ENCODE results near the gene RUFY4.
"Not testable (repeated sequence)": the region's sequence is repeated elsewhere in the genome, so short reads cannot be mapped to it uniquely, and the experiment has no call there.

RUFY4 gene

DNA sequence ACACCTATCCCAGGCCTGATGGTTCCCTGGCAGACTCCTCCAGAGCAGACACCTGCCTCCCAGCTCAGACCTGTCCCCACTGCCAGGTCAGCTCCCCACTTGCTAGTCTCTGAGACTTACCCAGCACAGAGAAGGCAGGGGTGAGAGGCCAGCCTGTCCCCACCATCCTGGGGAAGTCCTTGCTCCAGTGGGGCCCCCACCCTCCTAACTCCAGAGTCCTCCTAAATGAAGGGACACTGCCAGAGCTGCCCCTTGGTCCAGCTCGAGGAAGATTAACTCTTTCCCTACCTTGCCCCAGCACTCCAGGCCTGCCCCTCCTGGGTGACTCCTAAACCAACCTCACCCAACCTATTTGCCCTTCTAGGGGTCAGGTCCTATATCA lies 35.9 kb upstream of the RUFY4 start:
- peaks cover 5% of the 10 kb centered on the region for H3K27me3 ChIP-seq (replicated peaks; ENCODE audit: control insufficient read depth, insufficient read depth, low read length)
- no peak for DNase-seq (ENCODE audit: extremely low read depth, insufficient read length)
- no peak overlapping the region for H3K4me3 ChIP-seq (replicated peaks; ENCODE audit: low read depth, low read length)
- H3K36me3 ChIP-seq (ENCODE audit: control insufficient read depth, insufficient read depth, low read length) = no peaks in the 10 kb centered on the region
- TF ChIP-seq, protein P1, sequence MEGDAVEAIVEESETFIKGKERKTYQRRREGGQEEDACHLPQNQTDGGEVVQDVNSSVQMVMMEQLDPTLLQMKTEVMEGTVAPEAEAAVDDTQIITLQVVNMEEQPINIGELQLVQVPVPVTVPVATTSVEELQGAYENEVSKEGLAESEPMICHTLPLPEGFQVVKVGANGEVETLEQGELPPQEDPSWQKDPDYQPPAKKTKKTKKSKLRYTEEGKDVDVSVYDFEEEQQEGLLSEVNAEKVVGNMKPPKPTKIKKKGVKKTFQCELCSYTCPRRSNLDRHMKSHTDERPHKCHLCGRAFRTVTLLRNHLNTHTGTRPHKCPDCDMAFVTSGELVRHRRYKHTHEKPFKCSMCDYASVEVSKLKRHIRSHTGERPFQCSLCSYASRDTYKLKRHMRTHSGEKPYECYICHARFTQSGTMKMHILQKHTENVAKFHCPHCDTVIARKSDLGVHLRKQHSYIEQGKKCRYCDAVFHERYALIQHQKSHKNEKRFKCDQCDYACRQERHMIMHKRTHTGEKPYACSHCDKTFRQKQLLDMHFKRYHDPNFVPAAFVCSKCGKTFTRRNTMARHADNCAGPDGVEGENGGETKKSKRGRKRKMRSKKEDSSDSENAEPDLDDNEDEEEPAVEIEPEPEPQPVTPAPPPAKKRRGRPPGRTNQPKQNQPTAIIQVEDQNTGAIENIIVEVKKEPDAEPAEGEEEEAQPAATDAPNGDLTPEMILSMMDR (IDR thresholded peaks at IDR 0.05; ENCODE audit: insufficient read depth, low read length, poor library complexity, severe bottlenecking) = no peak

DNA sequence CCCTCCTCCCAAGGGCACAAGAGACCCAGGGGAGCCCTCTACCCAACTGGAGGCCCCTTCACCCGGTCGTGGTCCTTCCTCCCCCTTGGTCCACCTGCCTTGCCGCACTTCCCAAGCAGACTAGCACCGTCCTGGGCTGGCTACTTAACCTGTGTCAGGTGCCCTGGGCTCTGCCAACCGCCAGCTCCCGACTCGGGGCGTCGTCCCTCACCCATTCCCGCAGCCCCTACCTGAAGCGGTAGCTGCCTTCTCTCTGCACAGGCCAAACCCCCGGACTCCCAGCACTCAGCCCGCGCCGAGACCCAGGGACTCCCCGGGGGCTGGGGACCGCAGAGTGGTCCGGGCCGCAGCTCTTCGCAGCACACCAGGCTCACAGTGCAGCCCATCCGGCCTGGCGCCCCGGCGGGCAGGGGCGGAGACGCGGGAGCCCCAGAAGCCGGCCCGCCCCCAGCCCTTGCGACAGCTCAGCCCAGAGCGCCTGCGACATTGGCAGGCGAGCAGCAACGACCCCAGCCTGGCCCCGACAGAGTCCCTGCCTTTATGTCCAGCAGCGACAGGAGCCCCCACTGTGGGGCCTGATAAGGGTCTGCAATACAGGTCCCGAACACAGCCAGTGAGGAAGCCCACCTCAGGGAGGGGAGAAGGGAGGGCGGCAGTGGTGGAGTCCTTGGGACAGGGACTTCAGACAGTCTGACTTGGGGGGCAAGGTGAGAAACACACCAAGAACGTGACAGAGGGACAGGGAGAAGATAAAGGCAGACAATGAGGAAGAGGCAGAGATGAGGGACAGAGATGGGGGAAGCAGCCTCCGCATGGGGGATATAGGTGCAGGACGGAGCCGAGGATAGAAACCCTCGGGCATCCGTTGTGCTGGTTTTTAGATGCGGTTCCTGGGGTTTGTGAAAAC lies 35.2 kb upstream of the RUFY4 start:
- no peaks in the 10 kb centered on the region for H3K36me3 ChIP-seq (ENCODE audit: control insufficient read depth, insufficient read depth, low read length)
- TF ChIP-seq, protein P1 (IDR thresholded peaks at IDR 0.05; ENCODE audit: insufficient read depth, low read length, poor library complexity, severe bottlenecking) = no peak
- H3K27me3 ChIP-seq (replicated peaks; ENCODE audit: control insufficient read depth, insufficient read depth, low read length) = peaks cover 5% of the 10 kb centered on the region
- H3K4me3 ChIP-seq (replicated peaks; ENCODE audit: low read depth, low read length) = no peak overlapping the region
- DNase-seq (ENCODE audit: extremely low read depth, insufficient read length) = no peak

DNA sequence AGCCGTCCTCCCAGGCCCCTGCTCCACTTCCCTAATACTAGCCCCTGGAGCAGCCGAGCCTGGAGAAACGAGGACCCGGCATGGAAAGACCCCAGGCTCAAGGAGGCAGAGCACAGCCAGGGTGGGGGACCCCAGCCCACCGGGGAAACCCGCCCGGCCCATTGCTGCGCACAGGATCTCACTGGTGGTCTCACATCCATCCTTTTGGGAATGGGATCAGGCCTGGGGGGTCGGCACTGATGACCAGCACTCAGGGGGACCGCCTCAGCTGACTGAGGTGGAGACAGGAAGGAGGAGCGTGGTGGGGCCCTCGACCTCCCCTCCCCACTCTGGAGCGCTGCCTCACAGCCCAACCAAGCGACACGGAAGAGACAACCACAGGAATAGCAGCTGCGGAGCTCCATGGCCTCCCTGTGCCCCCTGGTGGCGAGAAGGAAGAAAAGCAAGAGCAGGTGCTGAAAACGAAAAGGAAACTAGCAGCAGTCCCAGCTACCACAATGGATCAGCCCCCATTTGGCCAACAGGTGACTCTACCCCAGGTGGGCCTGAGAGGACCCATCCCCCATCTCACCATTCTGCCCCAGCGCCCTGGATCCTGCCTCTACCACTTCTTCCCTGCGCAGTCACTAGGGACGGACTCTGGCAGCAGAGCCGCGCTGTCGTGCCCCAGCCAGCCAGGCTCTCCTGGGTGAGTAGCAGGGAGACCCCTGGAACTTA lies 34.4 kb upstream of the RUFY4 start:
- H3K27me3 ChIP-seq (replicated peaks; ENCODE audit: control insufficient read depth, insufficient read depth, low read length); H3K4me3 ChIP-seq (replicated peaks; ENCODE audit: low read depth, low read length); H3K36me3 ChIP-seq (ENCODE audit: control insufficient read depth, insufficient read depth, low read length): not testable (repeated sequence)
- TF ChIP-seq, protein P1 (IDR thresholded peaks at IDR 0.05; ENCODE audit: insufficient read depth, low read length, poor library complexity, severe bottlenecking) = peak; percentile 70
- peak; percentile 64 for DNase-seq (ENCODE audit: extremely low read depth, insufficient read length)

DNA sequence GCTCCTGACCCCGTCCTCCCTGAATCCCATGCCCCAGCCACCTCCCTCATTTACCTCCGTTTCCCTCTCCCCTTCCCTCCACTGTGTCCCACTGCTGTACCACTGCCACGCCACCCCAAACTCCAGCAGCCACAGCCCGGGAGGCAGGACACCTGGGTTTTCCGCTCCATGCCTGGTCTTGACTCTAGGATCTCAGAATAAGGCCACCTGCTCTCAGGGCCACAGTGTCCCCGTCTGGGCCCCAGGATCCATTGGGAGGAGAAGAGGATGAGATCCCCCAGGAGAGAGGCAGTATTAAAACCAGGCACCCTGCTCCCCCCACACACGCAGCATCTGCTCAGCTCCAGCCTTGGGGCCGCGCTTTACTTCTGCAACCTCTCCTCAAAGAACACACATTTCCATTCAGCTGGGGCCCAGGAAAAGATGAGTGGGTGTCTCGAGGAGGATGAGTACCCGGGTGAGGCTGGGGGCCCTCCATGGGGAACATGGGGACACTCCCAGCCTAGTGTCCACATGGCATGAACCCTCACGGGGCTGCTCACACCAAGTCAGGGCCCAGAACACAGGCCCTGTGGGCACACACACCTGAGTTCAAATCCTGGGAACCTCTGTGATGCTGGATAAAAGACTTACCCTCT lies 33.5 kb upstream of the RUFY4 start:
- no peak for DNase-seq (ENCODE audit: extremely low read depth, insufficient read length)
- H3K4me3 ChIP-seq (replicated peaks; ENCODE audit: low read depth, low read length) = no peak overlapping the region
- peaks cover 5% of the 10 kb centered on the region for H3K27me3 ChIP-seq (replicated peaks; ENCODE audit: control insufficient read depth, insufficient read depth, low read length)
- no peaks in the 10 kb centered on the region for H3K36me3 ChIP-seq (ENCODE audit: control insufficient read depth, insufficient read depth, low read length)
- TF ChIP-seq, protein P1 (IDR thresholded peaks at IDR 0.05; ENCODE audit: insufficient read depth, low read length, poor library complexity, severe bottlenecking) = no peak

DNA sequence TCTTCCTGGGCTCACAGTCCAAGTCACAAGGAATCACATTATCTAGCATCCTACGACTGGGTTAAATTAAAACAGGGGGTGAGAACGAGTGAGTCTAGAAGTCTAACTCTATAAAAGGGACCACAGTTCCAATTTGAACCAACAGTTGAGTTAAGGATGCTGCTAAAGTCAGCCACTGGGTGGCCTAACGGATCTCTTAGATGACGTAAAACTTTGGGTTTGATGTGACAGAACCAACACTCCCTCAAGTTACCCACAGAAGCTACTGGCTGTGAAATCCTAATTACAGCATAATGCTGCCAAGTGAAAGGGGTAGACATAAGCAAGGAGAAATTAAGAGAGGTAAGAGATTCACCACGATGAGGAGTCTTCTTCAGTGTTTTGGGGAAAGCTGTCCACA lies 32.7 kb upstream of the RUFY4 start:
- Histone ChIP-seq H3K36me3 (ENCODE audit: control insufficient read depth, insufficient read depth, low read length) (no peaks in the 10 kb centered on the region), H3K27me3 (replicated peaks; ENCODE audit: control insufficient read depth, insufficient read depth, low read length) (no peaks in the 10 kb centered on the region; the same call in 1 of the 2 replicates), H3K4me3 (replicated peaks; ENCODE audit: low read depth, low read length) (no peak overlapping the region)
- DNase-seq (ENCODE audit: extremely low read depth, insufficient read length) = no peak
- TF ChIP-seq, protein P1 (IDR thresholded peaks at IDR 0.05; ENCODE audit: insufficient read depth, low read length, poor library complexity, severe bottlenecking) = no peak
